ENCODE measurements around the gene MRPS11. TPM values are rescaled to one million over a fixed set of nuclear protein-coding genes. Genes with fewer than 3 reads are reported as not detected.

The MRPS11 gene
- total and polyA plus RNA-seq, 10 of the 15 experiments (the other 5 are each of a cell fraction or from before 2014, with no cell fraction given): 37.1 to 148 (median 68.7) TPM

- FAIRE-seq: no peak
- WGBS (ENCODE audit: insufficient coverage, insufficient replicate concordance, low lambda C conversion rate, missing lambda C conversion rate): 80% methylated on average over 2 of the region's 2 CpGs
- no TSS peak for BruUV-seq (replicated peaks)
- ChIA-PET SMC1A (ENCODE audit: uncharacterized antibody, unreplicated experiment) (interaction anchor here (0.6 to 2.2 kb wide), 2 partner anchors 196 to 254 kb away, joined by 3 to 5 read pairs; no protein-coding TSS in a partner anchor), RAD21 (ENCODE audit: unreplicated experiment) (interaction anchor here (1.1 to 2.7 kb wide), 2 partner anchors 155 to 169 kb away, joined by 6 to 9 read pairs; partner anchors contain the start of gene ISG20), CTCF (interaction anchor here (0.8 to 2.8 kb wide), 5 partner anchors 9 to 195 kb away, joined by 3 to 14 read pairs (median 4); no protein-coding TSS in a partner anchor), POLR2A (interaction anchor here (0.7 to 0.8 kb wide), 2 partner anchors 13 to 34 kb away, joined by 3 read pairs; no protein-coding TSS in a partner anchor)
- Histone ChIP-seq H3K27ac (ENCODE audit: control insufficient read depth, insufficient read depth) (no peak overlapping the region), H3K4me1 (ENCODE audit: control insufficient read depth, insufficient read depth, low read length) (peaks cover 10% of the 10 kb centered on the region), H3K4me3 (peak overlapping the region; percentile 95; the same call in 1 of the 2 replicates), H3K79me2 (ENCODE audit: control insufficient read depth, insufficient read depth, low read length) (peaks cover 36% of the 10 kb centered on the region), H4K20me1 (ENCODE audit: control insufficient read depth, insufficient read depth) (no peaks in the 10 kb centered on the region), H3K36me3 (ENCODE audit: control insufficient read depth in 2 of 2, insufficient read depth in 2 of 2, low read length in 1 of 2) (peaks cover 0 to 9% of the 10 kb centered on the region in 2 experiments; a peak in 2 of 4 replicates), H3K9me3 (replicated peaks; ENCODE audit: control insufficient read depth, insufficient read depth, low read length) (no peaks in the 10 kb centered on the region), H3K27me3 (replicated peaks in 1 of 2; ENCODE audit: control insufficient read depth in 2 of 2, insufficient read depth in 2 of 2, low read length in 1 of 2) (no peaks in the 10 kb centered on the region), H3K9ac (ENCODE audit: control insufficient read depth, insufficient read depth, low read length) (no peak overlapping the region), H3K4me2 (ENCODE audit: control insufficient read depth, insufficient read depth) (no peak overlapping the region), H2AFZ (ENCODE audit: control insufficient read depth, low read depth, low read length) (no peak overlapping the region)
- in situ Hi-C loops (cut with MboI): no loop called here
- intact Hi-C loops (cut with micrococcal nuclease; ENCODE audit: unreplicated experiment): no loop called here
- DNase-seq (ENCODE audit: low read depth, low spot score): no peak
- TF ChIP-seq RBBP5 (conservative IDR thresholded peaks at IDR 0.05) (no peak), CHD1 (IDR thresholded peaks at IDR 0.05; ENCODE audit: low read depth, low read length) (no peak), CREB1 (IDR thresholded peaks at IDR 0.05; ENCODE audit: low read depth) (no peak), NBN (IDR thresholded peaks at IDR 0.05) (no peak), YY1 (IDR thresholded peaks at IDR 0.05; ENCODE audit: low read depth, low read length) (no peak), GABPA (IDR thresholded peaks at IDR 0.05; ENCODE audit: low read depth) (no peak), HSF1 (IDR thresholded peaks at IDR 0.05; ENCODE audit: low read depth, low read length) (no peak), CBX3 (IDR thresholded peaks at IDR 0.05; ENCODE audit: borderline replicate concordance, low read depth) (no peak), NR2C2 (IDR thresholded peaks at IDR 0.05; ENCODE audit: borderline replicate concordance, control insufficient read depth, insufficient read length, low read depth) (no peak)
- no peak for ATAC-seq
Observed at GRCh38 chr15:88469321-88469720, 1.8 kb downstream of the MRPS11 start.
